Psoas muscle (tissue), 8 donors: ENCODE measurements around the gene ZNF239. TPM values are rescaled to one million over a fixed set of nuclear protein-coding genes. Genes with fewer than 3 reads are reported as not detected.

Source experiments
- ATAC-seq, 4 donors: fragments of 200-7000 bp; cut with Tn5 transposase; one replicate each; pipeline ENCODE4 v1.9.1; 2020; ENCODE audit warnings: moderate library complexity in 3 of 4, mild to moderate bottlenecking in 2 of 4
- DNase-seq, 2 donors: peaks; one replicate each; pipeline ENCODE4 v3.0.0-alpha.2; 2020
- H3K27ac ChIP-seq: fragments of 200-600 bp; one replicate; pipeline ENCODE4 v1.8.0; 2022
- H3K27me3 ChIP-seq, 3 donors: fragments of 200-600 bp in 1 of 3; one replicate each; pipeline versions ENCODE4 v1.6.1 to v1.8.0; 2013 to 2022; ENCODE audit warnings: low read length in 2 of 3, mild to moderate bottlenecking in 2 of 3, moderate library complexity in 1 of 3; ENCODE audit not compliant: insufficient read depth in 3 of 3
- H3K36me3 ChIP-seq, 2 donors: fragments of 200-600 bp in 1 of 2; one replicate each; pipeline versions ENCODE4 v1.6.1 to v1.8.0; 2013 to 2022; ENCODE audit warnings: low read depth in 1 of 2, mild to moderate bottlenecking in 1 of 2, moderate library complexity in 1 of 2; ENCODE audit not compliant: insufficient read depth in 1 of 2
- H3K4me1 ChIP-seq: fragments of 200-600 bp; one replicate; pipeline ENCODE4 v1.8.0; 2022
- H3K4me3 ChIP-seq: fragments of 200-600 bp; one replicate; pipeline ENCODE4 v1.8.0; 2022; ENCODE audit warnings: mild to moderate bottlenecking
- H3K9me3 ChIP-seq: fragments of 200-600 bp; one replicate; pipeline ENCODE4 v1.8.0; 2022
- CTCF ChIP-seq: fragments of 200-600 bp; IDR thresholded peaks from one replicate; pipeline ENCODE4 v1.8.0; 2022; ENCODE audit warnings: antibody characterized with exemption
- WGBS, 3 donors: extraction: QIAGEN DNeasy Blood & Tissue Kit; methylation state at CpG; one replicate each; pipeline versions ENCODE4 v1.1.6 to v1.1.7; 2013; 5-methylcytosine and 5-hydroxymethylcytosine counted together
- intact Hi-C, 2 donors: fragments of 100-400 bp; cut with DNase I; formaldehyde crosslinking; loops; one replicate each; pipeline versions ENCODE4 v1.11.0 to v1.14.2; 2022
- polyA plus RNA-seq, 3 donors: library from polyadenylated mRNA; stranded (reverse); fragments of 200-250 nt; gene quantifications; one replicate each; pipeline ENCODE4 v1.2.3, GENCODE V29; 2013
- total RNA-seq, 4 donors: library from RNA; stranded (reverse); fragmentation: NEBNext Ultra II Directional in 2 of 4; extraction: Animal tissue kit (Norgen Biotek cat#: 25700) in 2 of 4; gene quantifications; one replicate each; pipeline versions ENCODE4 v1.2.1 to v1.2.4, GENCODE V29; 2021 to 2023
- donor health status: healthy with polysubstance abuse.
- donor health status: DM: no; HTN: no; CAD: no; lungs with moderate emphysema.
- donor health status: Bipolar disorder and iron deficiency.
- donor health status: healthy.
- donor health status: DM: yes; HTN: yes; CAD: no.
- donor health status: DM: no; HTN: no; CAD: no.
- donor health status: DM: no; HTN: no; CAD: no.
- donor health status: DM: yes; HTN: yes; CAD: no.

ZNF239 gene
- total and polyA plus RNA-seq, 7 donors, result 3.2 to 8.3 (median 4.5) TPM

- peaks cover 15 to 51% of the 10 kb centered on the region in 2 donors for H3K36me3 ChIP-seq
- TF ChIP-seq CTCF, result no peak
- ATAC-seq (no peak), DNase-seq (no peak)
- no peaks in the 10 kb centered on the region for H3K4me1 ChIP-seq
- H3K4me3 ChIP-seq, result no peak overlapping the region
- 88 to 100% (median 91%) methylated on average over 6 of the region's 6 CpGs for WGBS, 3 donors
- peaks cover 17% of the 10 kb centered on the region for H3K9me3 ChIP-seq
- intact Hi-C loops, result no loop called here
- H3K27me3 ChIP-seq, result no peaks in the 10 kb centered on the region
- no peak overlapping the region for H3K27ac ChIP-seq
Measured at GRCh38 chr10:43616697-43617370, 42.4 kb upstream of the ZNF239 start.

GRCh38 chr10:43610636-43611035 lies 36.2 kb upstream of the ZNF239 start:
- no peaks in the 10 kb centered on the region for H3K27me3 ChIP-seq
- DNase-seq (no peak), ATAC-seq (no peak)
- TF ChIP-seq CTCF, result no peak
- no peak overlapping the region for H3K27ac ChIP-seq
- peaks cover under 1% of the 10 kb centered on the region for H3K9me3 ChIP-seq
- no peak overlapping the region for H3K4me3 ChIP-seq
- intact Hi-C loops, result no loop called here
- H3K4me1 ChIP-seq, result no peaks in the 10 kb centered on the region
- H3K36me3 ChIP-seq, result peaks cover 6 to 70% of the 10 kb centered on the region in 2 donors

GRCh38 chr10:43607199-43607573 lies 32.8 kb upstream of the ZNF239 start:
- DNase-seq, result no peak
- H3K9me3 ChIP-seq, result no peaks in the 10 kb centered on the region
- H3K4me3 ChIP-seq, result peak overlapping the region; percentile 90
- peak overlapping the region; percentile 88 for H3K27ac ChIP-seq
- H3K27me3 ChIP-seq, result no peaks in the 10 kb centered on the region
- intact Hi-C loops, result loop anchor here in 1 of 2 donors (5.0 kb wide), 1 partner anchor 40 kb away; the partner anchor contains the start of gene ZNF32
- ATAC-seq, result no peak
- H3K4me1 ChIP-seq, result no peaks in the 10 kb centered on the region
- H3K36me3 ChIP-seq, result peaks cover 3 to 38% of the 10 kb centered on the region in 2 donors
- 73 to 81% (median 76%) methylated on average over 10 of the region's 10 CpGs for WGBS, 3 donors
- TF ChIP-seq CTCF, result no peak

- H3K4me3 ChIP-seq, result peak within 1 kb of the TSS; percentile 90
- H3K9me3 ChIP-seq, result no peaks in the 10 kb centered on the region
- peak within 1 kb of the TSS; percentile 88 for H3K27ac ChIP-seq
- peaks cover 3 to 35% of the 10 kb centered on the region in 2 donors for H3K36me3 ChIP-seq
- H3K27me3 ChIP-seq, result no peaks in the 10 kb centered on the region
- H3K4me1 ChIP-seq, result no peaks in the 10 kb centered on the region
- WGBS, 3 donors, result 2 to 4% (median 3%) methylated on average over 46 to 58 of the region's 58 CpGs
- no peak for TF ChIP-seq CTCF
- DNase-seq, result peak; percentile 78 to 87
- intact Hi-C loops, result loop anchor here in 1 of 2 donors (5.0 kb wide), 1 partner anchor 41 kb away; the partner anchor contains the start of gene ZNF32
- ATAC-seq, result peak; percentile 94 to 100 (median 98)
Measured at GRCh38 chr10:43606323-43607198, 32.1 kb upstream of the ZNF239 start, which contains the start of gene ZNF485. Gene ZNF485, plus strand, starts transcription at chr10:43606438. Its CDS starts 613 bp downstream, at chr10:43607051.
